ENCODE data around the gene RAB36. TPM values are rescaled to one million over a fixed set of nuclear protein-coding genes. Genes with fewer than 3 reads are reported as not detected.

Gene RAB36
- polyA plus RNA-seq, 1 donor: 2.2 TPM

DNA sequence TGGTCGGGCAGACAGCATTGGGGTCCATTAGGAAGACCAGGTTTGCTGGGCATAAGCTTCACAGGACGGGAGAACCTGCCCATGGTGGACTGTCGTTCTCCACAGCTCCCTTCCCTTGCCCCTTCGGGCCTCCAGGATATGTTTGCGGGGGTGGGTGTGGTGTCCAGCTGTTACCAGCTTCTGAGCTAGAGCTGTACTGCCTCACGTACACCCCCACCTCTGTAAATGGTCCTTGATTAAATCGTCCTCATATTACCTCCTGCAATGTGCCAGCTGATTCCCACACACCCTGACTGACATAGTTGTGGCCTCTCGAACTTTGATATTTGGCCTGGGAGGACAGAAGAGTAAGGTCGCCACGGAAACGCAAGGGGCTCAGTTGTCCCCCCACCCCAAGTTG, 18.8 kb downstream of the RAB36 start:
- WGBS (ENCODE audit: insufficient coverage, low lambda C conversion rate): no CpG with 5 or more reads among the region's 11 CpGs

DNA sequence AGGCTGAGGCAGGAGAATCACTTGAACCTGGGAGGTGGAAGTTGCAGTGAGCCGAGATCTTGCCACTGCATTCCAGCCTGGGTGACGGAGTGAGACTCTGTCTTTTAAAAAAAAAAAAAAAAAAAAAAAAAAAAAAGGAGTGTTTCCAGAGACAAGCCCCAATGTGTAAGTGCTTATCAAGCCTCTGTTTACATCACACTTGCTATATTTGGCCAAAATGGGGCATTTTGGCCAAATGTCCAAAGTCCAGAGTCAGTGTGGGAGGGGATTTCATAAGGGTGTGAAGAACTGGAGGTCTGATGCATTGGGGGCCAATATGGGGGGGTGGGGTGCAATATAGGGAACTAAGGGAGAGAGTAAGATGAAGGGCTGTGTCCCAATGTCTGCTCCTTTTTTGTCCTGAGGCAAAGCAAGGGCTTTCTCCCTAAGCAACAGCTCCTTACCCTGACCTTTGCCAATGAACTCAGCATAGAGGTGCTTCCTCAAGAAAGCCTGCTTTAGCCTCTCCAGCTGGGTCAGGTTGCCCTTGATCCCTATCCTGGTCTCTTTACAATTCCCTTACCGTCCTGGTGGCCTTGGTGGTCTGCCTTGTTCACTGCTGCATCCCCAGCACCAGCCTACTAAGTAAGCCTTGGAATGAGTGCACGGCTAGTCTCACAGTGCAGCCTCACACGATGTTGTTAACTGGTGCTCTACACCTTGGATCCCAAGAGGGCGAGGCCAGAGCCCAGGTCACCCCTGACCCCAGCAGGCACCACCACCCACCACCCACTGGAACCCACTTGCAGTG, 21.0 kb downstream of the RAB36 start:
- no peaks in the 10 kb centered on the region for H3K9me3 ChIP-seq (ENCODE audit: control insufficient read depth, low read depth, low read length)
- no peak overlapping the region for H3K27ac ChIP-seq (ENCODE audit: low read length)
- DNase-seq: no peak
- WGBS (ENCODE audit: insufficient coverage, low lambda C conversion rate): 67% methylated on average over 1 of the region's 6 CpGs
- H3K36me3 ChIP-seq (ENCODE audit: control insufficient read depth, insufficient read depth, low read length): no peaks in the 10 kb centered on the region
- peaks cover 5% of the 10 kb centered on the region for H3K4me1 ChIP-seq (ENCODE audit: control insufficient read depth, insufficient read depth, low read length)
- H3K4me3 ChIP-seq (ENCODE audit: low read length): no peak overlapping the region
- H3K27me3 ChIP-seq (ENCODE audit: control insufficient read depth, insufficient read depth, low read length): no peaks in the 10 kb centered on the region

More for the DNA sequence above, 18.8 kb downstream of the RAB36 start:
- Histone ChIP-seq H3K4me1 (ENCODE audit: control insufficient read depth, insufficient read depth, low read length) (peaks cover 5% of the 10 kb centered on the region), H3K9me3 (ENCODE audit: control insufficient read depth, low read depth, low read length) (no peaks in the 10 kb centered on the region), H3K27ac (ENCODE audit: low read length) (no peak overlapping the region), H3K27me3 (ENCODE audit: control insufficient read depth, insufficient read depth, low read length) (no peaks in the 10 kb centered on the region), H3K36me3 (ENCODE audit: control insufficient read depth, insufficient read depth, low read length) (no peaks in the 10 kb centered on the region), H3K4me3 (ENCODE audit: low read length) (no peak overlapping the region)
- DNase-seq: no peak

DNA sequence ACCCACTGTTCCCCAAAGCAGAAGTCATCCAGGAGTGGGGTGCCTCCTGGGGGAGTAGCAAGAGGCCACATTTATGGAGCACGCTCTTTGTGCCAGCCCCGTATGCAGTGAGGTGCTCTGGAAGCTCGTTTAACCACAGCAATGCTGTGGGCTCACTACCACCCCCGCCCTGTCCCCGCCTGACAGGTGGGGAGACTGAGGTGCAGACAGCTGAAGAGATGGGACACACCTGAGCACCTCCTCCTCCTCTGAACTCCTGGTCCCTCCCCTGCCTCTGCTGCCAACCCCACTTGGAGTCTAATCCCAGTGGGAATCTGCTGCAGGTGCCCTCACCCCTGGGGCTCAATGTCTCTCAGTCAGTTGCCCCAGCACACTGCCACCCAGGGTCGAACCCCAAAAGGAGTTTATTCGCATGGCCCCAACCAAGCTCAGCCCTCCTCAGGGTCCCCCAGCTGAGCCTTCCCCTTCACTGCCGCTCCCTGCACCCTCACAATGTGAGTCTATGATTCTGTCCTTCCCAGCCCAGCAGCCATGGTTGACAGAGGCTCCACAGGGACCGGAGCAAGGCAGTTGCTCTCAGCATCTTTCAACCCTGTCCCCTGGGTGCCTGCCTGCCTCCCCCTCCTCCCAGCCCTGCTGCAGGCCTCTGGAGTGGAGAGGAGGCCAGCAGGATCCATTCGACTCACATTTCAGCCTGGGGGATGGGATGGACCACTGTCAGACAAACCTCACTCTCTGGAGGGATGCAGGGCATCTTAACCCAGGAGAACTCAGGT, 21.8 kb downstream of the RAB36 start:
- no peak for DNase-seq
- Histone ChIP-seq H3K27me3 (ENCODE audit: control insufficient read depth, insufficient read depth, low read length) (no peaks in the 10 kb centered on the region), H3K36me3 (ENCODE audit: control insufficient read depth, insufficient read depth, low read length) (no peaks in the 10 kb centered on the region), H3K9me3 (ENCODE audit: control insufficient read depth, low read depth, low read length) (no peaks in the 10 kb centered on the region), H3K27ac (ENCODE audit: low read length) (no peak overlapping the region), H3K4me1 (ENCODE audit: control insufficient read depth, insufficient read depth, low read length) (peaks cover 5% of the 10 kb centered on the region), H3K4me3 (ENCODE audit: low read length) (no peak overlapping the region)
- WGBS (ENCODE audit: insufficient coverage, low lambda C conversion rate): no CpG with 5 or more reads among the region's 10 CpGs

DNA sequence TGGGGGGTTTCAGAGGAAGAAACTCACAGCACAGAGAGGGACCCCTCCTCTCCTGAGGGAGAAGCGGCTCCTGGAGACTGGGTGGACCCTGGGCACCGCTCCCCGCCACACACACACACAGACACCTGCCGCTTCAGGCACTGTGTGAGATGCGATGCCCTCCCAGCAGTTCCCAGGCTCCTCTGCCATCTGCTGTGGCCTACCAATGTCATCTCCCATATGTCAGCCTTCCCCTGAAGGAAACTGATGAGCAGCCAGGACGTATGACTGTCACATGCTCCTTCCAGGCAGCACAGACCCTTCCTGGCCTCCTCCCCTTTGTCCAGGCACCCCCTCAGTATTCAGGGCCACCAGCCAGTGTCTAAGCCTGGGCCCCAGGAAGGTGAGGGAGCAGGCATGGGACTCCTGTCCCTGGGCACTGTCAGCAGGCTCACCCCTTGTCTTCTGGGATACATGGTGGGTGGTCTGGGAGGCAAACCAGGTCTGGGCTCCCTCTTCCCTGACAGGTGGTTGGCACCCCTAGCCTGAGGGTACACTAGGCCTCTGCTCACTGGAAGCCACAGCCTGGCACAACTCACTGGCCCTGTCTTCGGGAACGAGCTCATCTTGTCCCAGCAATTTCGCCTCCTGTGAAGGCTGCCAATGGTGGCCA, 23.2 kb downstream of the RAB36 start:
- Histone ChIP-seq H3K27me3 (ENCODE audit: control insufficient read depth, insufficient read depth, low read length) (no peaks in the 10 kb centered on the region), H3K4me1 (ENCODE audit: control insufficient read depth, insufficient read depth, low read length) (peaks cover 5% of the 10 kb centered on the region), H3K27ac (ENCODE audit: low read length) (no peak overlapping the region), H3K9me3 (ENCODE audit: control insufficient read depth, low read depth, low read length) (no peaks in the 10 kb centered on the region), H3K36me3 (ENCODE audit: control insufficient read depth, insufficient read depth, low read length) (no peaks in the 10 kb centered on the region), H3K4me3 (ENCODE audit: low read length) (no peak overlapping the region)
- no CpG with 5 or more reads among the region's 9 CpGs for WGBS (ENCODE audit: insufficient coverage, low lambda C conversion rate)
- DNase-seq: no peak

DNA sequence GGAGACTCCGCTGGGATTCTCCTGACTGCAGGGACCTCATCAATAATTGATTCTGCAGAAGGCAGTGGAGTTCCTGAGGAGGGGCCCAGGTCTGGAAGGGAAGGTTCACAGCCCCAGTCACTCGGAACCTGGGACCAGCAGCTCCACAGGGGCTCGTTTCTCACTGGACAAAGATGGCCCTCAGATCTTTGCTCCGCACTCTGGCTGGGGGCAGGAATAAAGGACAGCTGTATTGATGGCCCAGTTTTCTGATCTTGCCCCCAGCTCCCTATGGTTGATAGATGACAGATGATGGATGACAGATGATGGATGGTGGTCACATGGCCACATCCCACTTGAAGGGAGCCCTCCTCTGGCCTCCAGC, 23.7 kb downstream of the RAB36 start:
- Histone ChIP-seq H3K4me1 (ENCODE audit: control insufficient read depth, insufficient read depth, low read length) (peaks cover 1% of the 10 kb centered on the region), H3K36me3 (ENCODE audit: control insufficient read depth, insufficient read depth, low read length) (no peaks in the 10 kb centered on the region), H3K4me3 (ENCODE audit: low read length) (no peak overlapping the region), H3K27ac (ENCODE audit: low read length) (no peak overlapping the region), H3K9me3 (ENCODE audit: control insufficient read depth, low read depth, low read length) (no peaks in the 10 kb centered on the region), H3K27me3 (ENCODE audit: control insufficient read depth, insufficient read depth, low read length) (no peaks in the 10 kb centered on the region)
- no peak for DNase-seq
- no CpG with 5 or more reads among the region's 4 CpGs for WGBS (ENCODE audit: insufficient coverage, low lambda C conversion rate)

DNA sequence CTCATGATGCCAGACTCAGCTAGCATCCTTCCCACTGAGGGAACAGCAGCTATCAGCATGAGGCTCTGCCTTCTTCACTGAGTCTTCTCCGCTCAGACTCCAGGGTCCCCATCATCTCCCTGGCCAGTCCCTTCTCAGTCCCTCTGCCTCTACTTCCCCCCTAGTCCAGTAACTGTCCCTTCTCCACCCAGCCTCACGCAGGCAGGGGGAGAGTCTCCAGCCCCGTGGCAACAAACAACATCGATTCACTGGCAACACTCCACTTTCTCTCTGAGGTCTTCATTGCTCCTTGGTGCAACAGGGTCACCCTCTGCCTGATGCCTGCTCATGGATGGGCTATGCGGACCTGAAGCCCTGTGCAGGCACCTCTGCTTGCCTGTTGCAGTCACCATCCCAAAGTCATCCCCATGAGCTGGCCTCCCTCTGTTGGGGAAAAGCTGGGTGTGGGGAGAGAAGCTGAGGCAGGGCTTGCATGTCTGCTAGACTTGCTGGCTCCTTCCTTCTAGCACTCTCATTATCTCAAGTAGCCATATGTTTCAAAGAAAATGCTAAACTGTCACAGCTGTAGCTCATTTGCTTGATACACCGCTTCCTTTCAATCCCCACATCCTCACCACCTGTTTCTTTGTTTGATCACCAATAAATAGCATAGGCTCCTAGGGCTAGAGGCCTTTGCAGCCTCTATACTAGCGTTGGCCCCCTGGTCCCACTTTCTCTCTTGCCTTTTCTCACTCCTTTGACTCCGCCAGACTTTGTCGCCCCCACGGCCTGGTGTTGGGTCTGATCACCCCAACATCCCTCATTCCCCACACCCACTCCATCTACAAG, 30.8 kb downstream of the RAB36 start:
- no peak overlapping the region for H3K4me3 ChIP-seq (ENCODE audit: low read length)
- H3K4me1 ChIP-seq (ENCODE audit: control insufficient read depth, insufficient read depth, low read length): peaks cover 10% of the 10 kb centered on the region
- no peak for DNase-seq
- H3K36me3 ChIP-seq (ENCODE audit: control insufficient read depth, insufficient read depth, low read length): no peaks in the 10 kb centered on the region
- H3K27ac ChIP-seq (ENCODE audit: low read length): no peak overlapping the region
- H3K27me3 ChIP-seq (ENCODE audit: control insufficient read depth, insufficient read depth, low read length): no peaks in the 10 kb centered on the region
- WGBS (ENCODE audit: insufficient coverage, low lambda C conversion rate): 88% methylated on average over 1 of the region's 10 CpGs
- peaks cover 12% of the 10 kb centered on the region for H3K9me3 ChIP-seq (ENCODE audit: control insufficient read depth, low read depth, low read length)

DNA sequence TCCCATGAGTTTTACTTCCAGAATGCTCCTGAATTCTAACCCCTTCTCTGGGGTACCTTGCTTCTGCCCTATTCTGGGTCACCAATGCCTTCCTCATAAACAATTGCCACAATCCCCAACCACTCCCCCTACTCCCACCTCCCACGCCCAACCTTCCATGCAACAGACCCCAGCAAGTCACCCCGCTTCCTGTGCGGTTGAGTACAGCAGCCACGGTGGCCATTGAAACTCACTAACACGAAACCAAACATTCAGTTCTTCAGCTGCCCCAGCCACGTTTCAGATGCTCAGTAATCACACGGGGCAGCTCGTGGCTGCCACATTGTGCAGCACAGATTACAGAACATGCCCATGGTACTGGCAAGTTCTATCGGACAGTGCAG, 31.4 kb downstream of the RAB36 start:
- peaks cover 16% of the 10 kb centered on the region for H3K9me3 ChIP-seq (ENCODE audit: control insufficient read depth, low read depth, low read length)
- peaks cover 1% of the 10 kb centered on the region for H3K27me3 ChIP-seq (ENCODE audit: control insufficient read depth, insufficient read depth, low read length)
- no peak overlapping the region for H3K27ac ChIP-seq (ENCODE audit: low read length)
- H3K4me3 ChIP-seq (ENCODE audit: low read length): no peak overlapping the region
- peaks cover 11% of the 10 kb centered on the region for H3K4me1 ChIP-seq (ENCODE audit: control insufficient read depth, insufficient read depth, low read length)
- H3K36me3 ChIP-seq (ENCODE audit: control insufficient read depth, insufficient read depth, low read length): no peaks in the 10 kb centered on the region
- WGBS (ENCODE audit: insufficient coverage, low lambda C conversion rate): 100% methylated on average over 2 of the region's 9 CpGs
- DNase-seq: no peak

DNA sequence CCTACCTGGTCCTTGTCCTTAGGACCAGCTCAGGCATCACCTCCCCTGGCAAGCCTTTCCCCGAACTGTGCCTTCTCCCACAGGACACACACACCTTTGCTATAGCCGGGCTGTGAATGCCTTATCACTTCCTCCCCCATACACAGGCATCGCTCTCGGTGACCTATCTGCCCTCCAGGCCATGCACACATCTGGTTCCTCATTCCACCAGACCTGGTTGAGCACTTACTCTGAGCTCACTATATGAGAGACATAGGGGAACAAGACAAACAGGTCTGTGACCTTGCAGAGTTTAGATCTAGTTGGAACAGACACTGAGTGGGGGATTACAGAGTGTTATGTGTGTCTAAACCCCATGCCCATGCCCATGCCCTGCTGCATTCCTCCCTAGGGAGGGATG, 31.9 kb downstream of the RAB36 start:
- Histone ChIP-seq H3K27me3 (ENCODE audit: control insufficient read depth, insufficient read depth, low read length) (peaks cover 5% of the 10 kb centered on the region), H3K4me3 (ENCODE audit: low read length) (no peak overlapping the region), H3K36me3 (ENCODE audit: control insufficient read depth, insufficient read depth, low read length) (peaks cover 4% of the 10 kb centered on the region), H3K9me3 (ENCODE audit: control insufficient read depth, low read depth, low read length) (peaks cover 17% of the 10 kb centered on the region), H3K27ac (ENCODE audit: low read length) (no peak overlapping the region), H3K4me1 (ENCODE audit: control insufficient read depth, insufficient read depth, low read length) (peaks cover 17% of the 10 kb centered on the region)
- no CpG with 5 or more reads among the region's 4 CpGs for WGBS (ENCODE audit: insufficient coverage, low lambda C conversion rate)
- DNase-seq: no peak

DNA sequence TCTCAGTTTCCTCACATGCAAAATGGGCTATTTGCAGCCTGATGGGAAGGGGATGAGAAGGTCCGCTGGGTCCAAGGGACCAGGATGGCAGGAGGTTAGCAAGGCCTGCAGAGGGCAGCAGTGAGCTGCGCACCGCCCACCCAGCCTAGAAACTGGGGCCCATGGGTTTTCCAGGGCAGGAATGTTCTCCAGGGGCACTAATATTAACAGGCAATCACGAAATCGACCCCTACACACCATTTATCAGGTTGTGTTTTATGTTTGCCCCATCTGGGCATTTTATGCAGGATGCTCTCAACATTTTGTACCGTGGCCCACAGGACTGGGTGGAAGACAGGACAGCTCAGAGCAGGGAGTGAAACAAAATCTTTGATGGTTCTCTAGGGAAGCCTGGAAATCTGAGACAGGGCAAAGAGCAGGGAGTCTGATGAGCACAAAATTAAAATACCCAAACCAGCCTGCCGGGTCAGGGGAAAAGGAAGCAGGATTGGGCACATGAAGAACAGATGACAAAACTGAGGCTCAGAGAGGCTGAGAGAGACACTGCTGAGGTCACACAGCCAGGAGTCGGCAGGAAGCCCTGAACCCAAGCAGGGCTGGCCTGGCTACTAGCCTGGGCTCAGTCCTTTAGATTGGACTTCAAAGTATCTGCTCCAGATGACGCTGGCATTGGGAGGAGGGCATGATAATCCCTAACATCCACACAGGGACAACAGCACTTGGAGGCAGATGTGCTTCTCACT, 33.4 kb downstream of the RAB36 start:
- Histone ChIP-seq H3K4me3 (ENCODE audit: low read length) (no peak overlapping the region), H3K4me1 (ENCODE audit: control insufficient read depth, insufficient read depth, low read length) (peaks cover 31% of the 10 kb centered on the region), H3K9me3 (ENCODE audit: control insufficient read depth, low read depth, low read length) (peaks cover 17% of the 10 kb centered on the region), H3K36me3 (ENCODE audit: control insufficient read depth, insufficient read depth, low read length) (peaks cover 4% of the 10 kb centered on the region), H3K27ac (ENCODE audit: low read length) (no peak overlapping the region), H3K27me3 (ENCODE audit: control insufficient read depth, insufficient read depth, low read length) (peaks cover 5% of the 10 kb centered on the region)
- no CpG with 5 or more reads among the region's 9 CpGs for WGBS (ENCODE audit: insufficient coverage, low lambda C conversion rate)
- DNase-seq: peak; percentile 42 to 54

Measured in large intestine (tissue), 3 donors.